ENCODE data around the gene APMAP.

APMAP gene

GRCh38 chr20:24960861-24961260 lies 31.7 kb downstream of the APMAP start:
- Histone ChIP-seq H3K4me3 (IDR thresholded peaks at IDR 0.05; ENCODE audit: insufficient read depth, low read depth, low read length) (no peak overlapping the region), H4K20me1 (ENCODE audit: insufficient read depth) (no peaks in the 10 kb centered on the region), H3K27ac (no peak overlapping the region), H3K9ac (no peak overlapping the region), H2AFZ (ENCODE audit: low read depth) (no peak overlapping the region), H3K79me2 (ENCODE audit: insufficient read depth, low read depth) (no peaks in the 10 kb centered on the region), H3K4me2 (no peak overlapping the region), H3K27me3 (ENCODE audit: insufficient read depth, low read depth) (no peaks in the 10 kb centered on the region), H3K4me1 (ENCODE audit: low read depth, poor library complexity, severe bottlenecking) (no peaks in the 10 kb centered on the region), H3K36me3 (ENCODE audit: insufficient read depth) (no peaks in the 10 kb centered on the region)
- TF ChIP-seq, protein P1, sequence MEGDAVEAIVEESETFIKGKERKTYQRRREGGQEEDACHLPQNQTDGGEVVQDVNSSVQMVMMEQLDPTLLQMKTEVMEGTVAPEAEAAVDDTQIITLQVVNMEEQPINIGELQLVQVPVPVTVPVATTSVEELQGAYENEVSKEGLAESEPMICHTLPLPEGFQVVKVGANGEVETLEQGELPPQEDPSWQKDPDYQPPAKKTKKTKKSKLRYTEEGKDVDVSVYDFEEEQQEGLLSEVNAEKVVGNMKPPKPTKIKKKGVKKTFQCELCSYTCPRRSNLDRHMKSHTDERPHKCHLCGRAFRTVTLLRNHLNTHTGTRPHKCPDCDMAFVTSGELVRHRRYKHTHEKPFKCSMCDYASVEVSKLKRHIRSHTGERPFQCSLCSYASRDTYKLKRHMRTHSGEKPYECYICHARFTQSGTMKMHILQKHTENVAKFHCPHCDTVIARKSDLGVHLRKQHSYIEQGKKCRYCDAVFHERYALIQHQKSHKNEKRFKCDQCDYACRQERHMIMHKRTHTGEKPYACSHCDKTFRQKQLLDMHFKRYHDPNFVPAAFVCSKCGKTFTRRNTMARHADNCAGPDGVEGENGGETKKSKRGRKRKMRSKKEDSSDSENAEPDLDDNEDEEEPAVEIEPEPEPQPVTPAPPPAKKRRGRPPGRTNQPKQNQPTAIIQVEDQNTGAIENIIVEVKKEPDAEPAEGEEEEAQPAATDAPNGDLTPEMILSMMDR (conservative IDR thresholded peaks at IDR 0.05; ENCODE audit: low read depth, low read length): no peak

DNA sequence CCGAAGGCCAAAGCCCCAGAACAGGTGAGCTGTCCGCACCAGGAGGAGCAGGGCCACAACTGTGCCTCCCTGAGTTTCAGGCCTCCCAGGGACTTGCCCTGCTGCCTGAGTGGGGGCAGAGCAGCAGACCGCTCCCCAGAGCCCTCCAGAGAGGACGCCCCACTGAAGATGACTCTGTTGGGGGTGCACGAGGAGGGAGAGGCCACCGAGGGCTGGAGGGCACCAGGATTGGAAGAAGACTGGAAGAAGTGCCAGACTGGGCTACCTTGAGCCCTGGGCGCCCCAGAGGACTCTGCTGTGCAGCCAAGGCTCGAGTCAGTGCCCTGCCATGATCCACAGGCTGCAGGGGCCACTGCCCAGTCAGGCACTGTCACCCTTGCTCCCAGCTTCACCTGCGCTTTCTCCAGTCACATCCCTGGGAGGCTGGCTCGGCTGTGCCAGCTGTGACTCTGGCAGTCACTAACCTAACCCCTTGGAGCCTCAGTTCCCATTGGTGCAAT lies 32.2 kb downstream of the APMAP start:
- H3K27ac ChIP-seq: no peak overlapping the region
- no peaks in the 10 kb centered on the region for H3K4me1 ChIP-seq (ENCODE audit: low read depth, poor library complexity, severe bottlenecking)
- H3K27me3 ChIP-seq (ENCODE audit: insufficient read depth, low read depth): no peaks in the 10 kb centered on the region
- no peak overlapping the region for H3K9ac ChIP-seq
- no peaks in the 10 kb centered on the region for H4K20me1 ChIP-seq (ENCODE audit: insufficient read depth)
- no peaks in the 10 kb centered on the region for H3K36me3 ChIP-seq (ENCODE audit: insufficient read depth)
- no peak overlapping the region for H3K4me3 ChIP-seq (IDR thresholded peaks at IDR 0.05; ENCODE audit: insufficient read depth, low read depth, low read length)
- TF ChIP-seq, protein P1 (conservative IDR thresholded peaks at IDR 0.05; ENCODE audit: low read depth, low read length): no peak
- H2AFZ ChIP-seq (ENCODE audit: low read depth): no peak overlapping the region
- no peak overlapping the region for H3K4me2 ChIP-seq
- no peaks in the 10 kb centered on the region for H3K79me2 ChIP-seq (ENCODE audit: insufficient read depth, low read depth)

- H3K36me3 ChIP-seq (ENCODE audit: insufficient read depth): no peaks in the 10 kb centered on the region
- TF ChIP-seq, protein P1 (conservative IDR thresholded peaks at IDR 0.05; ENCODE audit: low read depth, low read length): no peak
Observed at GRCh38 chr20:24959591-24960301, 32.8 kb downstream of the APMAP start.

GRCh38 chr20:24958506-24959385 lies 33.8 kb downstream of the APMAP start:
- TF ChIP-seq, protein P1 (conservative IDR thresholded peaks at IDR 0.05; ENCODE audit: low read depth, low read length): no peak
- H3K4me3 ChIP-seq (IDR thresholded peaks at IDR 0.05; ENCODE audit: insufficient read depth, low read depth, low read length): no peak overlapping the region
- H4K20me1 ChIP-seq (ENCODE audit: insufficient read depth): no peaks in the 10 kb centered on the region
- no peaks in the 10 kb centered on the region for H3K36me3 ChIP-seq (ENCODE audit: insufficient read depth)
- H3K27ac ChIP-seq: no peak overlapping the region
- no peaks in the 10 kb centered on the region for H3K79me2 ChIP-seq (ENCODE audit: insufficient read depth, low read depth)
- no peaks in the 10 kb centered on the region for H3K27me3 ChIP-seq (ENCODE audit: insufficient read depth, low read depth)
- no peak overlapping the region for H2AFZ ChIP-seq (ENCODE audit: low read depth)
- no peaks in the 10 kb centered on the region for H3K4me1 ChIP-seq (ENCODE audit: low read depth, poor library complexity, severe bottlenecking)
- H3K4me2 ChIP-seq: no peak overlapping the region
- no peak overlapping the region for H3K9ac ChIP-seq

More at GRCh38 chr20:24959591-24960301, 32.8 kb downstream of the APMAP start:
- Histone ChIP-seq H3K4me1 (ENCODE audit: low read depth, poor library complexity, severe bottlenecking) (no peaks in the 10 kb centered on the region), H3K27ac (no peak overlapping the region), H2AFZ (ENCODE audit: low read depth) (no peak overlapping the region), H3K79me2 (ENCODE audit: insufficient read depth, low read depth) (no peaks in the 10 kb centered on the region), H4K20me1 (ENCODE audit: insufficient read depth) (no peaks in the 10 kb centered on the region), H3K4me2 (no peak overlapping the region), H3K27me3 (ENCODE audit: insufficient read depth, low read depth) (no peaks in the 10 kb centered on the region), H3K4me3 (IDR thresholded peaks at IDR 0.05; ENCODE audit: insufficient read depth, low read depth, low read length) (no peak overlapping the region), H3K9ac (no peak overlapping the region)

Data from KMS-11 (cell line).